K562 (cell line): ENCODE data around the gene VSTM5.

Source experiments
- ARID3A ChIP-seq: IDR thresholded peaks from 2 replicates; pipeline ENCODE4 v1.6.1; 2012; ENCODE audit warnings: low read depth, low read length, improper control_type of control experiment, borderline replicate concordance
- ATF1 ChIP-seq, 2 experiments: fragments of 450-650 bp in 1 of 2; IDR thresholded peaks; 2 replicates each; pipeline ENCODE4 v1.6.1; 2016; ENCODE audit warnings: missing compliant biosample characterization in 1 of 2, missing genetic modification characterization in 1 of 2
- CREM ChIP-seq: IDR thresholded peaks from 2 replicates; pipeline ENCODE4 v1.6.1; 2014; ENCODE audit warnings: antibody characterized with exemption, low read depth
- CTCF ChIP-seq, 3 experiments: IDR thresholded peaks in 2 of 3; conservative IDR thresholded peaks in 1 of 3; 2 replicates each; pipeline ENCODE4 v1.5.1; 2011 to 2012; ENCODE audit warnings: low read length in 3 of 3, mild to moderate bottlenecking in 3 of 3, control low read depth in 2 of 3, improper control_type of control experiment in 1 of 3, inconsistent platforms in 1 of 3, low read depth in 1 of 3, mixed read lengths in 1 of 3, moderate library complexity in 1 of 3; ENCODE audit not compliant: insufficient read depth in 2 of 3
- DPF2 ChIP-seq: fragments of 450-650 bp; IDR thresholded peaks from 2 replicates; pipeline ENCODE4 v1.6.1; 2016
- E4F1 ChIP-seq: fragments of 250-450 bp; sonication (Bioruptor Pico); IDR thresholded peaks from 2 replicates; pipeline ENCODE4 v1.5.0; 2021; ENCODE audit warnings: mild to moderate bottlenecking, borderline replicate concordance
- HDAC2 ChIP-seq: fragments of 450-650 bp; IDR thresholded peaks from 2 replicates; pipeline ENCODE4 v1.6.1; 2016; ENCODE audit warnings: mild to moderate bottlenecking
- SMARCE1 ChIP-seq: fragments of 450-650 bp; IDR thresholded peaks from 2 replicates; pipeline ENCODE4 v1.7.1; 2016; ENCODE audit warnings: mild to moderate bottlenecking
- TF ChIP-seq, protein P1 (sequence below): sonication (generic); formaldehyde crosslinking; IDR thresholded peaks from 2 replicates; pipeline ENCODE4 v1.8.0; 2022; ENCODE audit warnings: mild to moderate bottlenecking, missing genetic modification reagents
- TF ChIP-seq, protein P2 (sequence below): IDR thresholded peaks from 2 replicates; pipeline ENCODE4 v1.6.1; 2016; ENCODE audit warnings: missing genetic modification characterization, missing compliant biosample characterization
- TF ChIP-seq, protein P3 (sequence below): sonication (generic); formaldehyde crosslinking; IDR thresholded peaks from 2 replicates; pipeline ENCODE4 v1.8.0; 2022; ENCODE audit warnings: missing genetic modification reagents, mild to moderate bottlenecking, borderline replicate concordance

- TF ChIP-seq SMARCE1, result no peak
- TF ChIP-seq ARID3A, result no peak
- no peak for TF ChIP-seq CREM
- TF ChIP-seq, protein P1, sequence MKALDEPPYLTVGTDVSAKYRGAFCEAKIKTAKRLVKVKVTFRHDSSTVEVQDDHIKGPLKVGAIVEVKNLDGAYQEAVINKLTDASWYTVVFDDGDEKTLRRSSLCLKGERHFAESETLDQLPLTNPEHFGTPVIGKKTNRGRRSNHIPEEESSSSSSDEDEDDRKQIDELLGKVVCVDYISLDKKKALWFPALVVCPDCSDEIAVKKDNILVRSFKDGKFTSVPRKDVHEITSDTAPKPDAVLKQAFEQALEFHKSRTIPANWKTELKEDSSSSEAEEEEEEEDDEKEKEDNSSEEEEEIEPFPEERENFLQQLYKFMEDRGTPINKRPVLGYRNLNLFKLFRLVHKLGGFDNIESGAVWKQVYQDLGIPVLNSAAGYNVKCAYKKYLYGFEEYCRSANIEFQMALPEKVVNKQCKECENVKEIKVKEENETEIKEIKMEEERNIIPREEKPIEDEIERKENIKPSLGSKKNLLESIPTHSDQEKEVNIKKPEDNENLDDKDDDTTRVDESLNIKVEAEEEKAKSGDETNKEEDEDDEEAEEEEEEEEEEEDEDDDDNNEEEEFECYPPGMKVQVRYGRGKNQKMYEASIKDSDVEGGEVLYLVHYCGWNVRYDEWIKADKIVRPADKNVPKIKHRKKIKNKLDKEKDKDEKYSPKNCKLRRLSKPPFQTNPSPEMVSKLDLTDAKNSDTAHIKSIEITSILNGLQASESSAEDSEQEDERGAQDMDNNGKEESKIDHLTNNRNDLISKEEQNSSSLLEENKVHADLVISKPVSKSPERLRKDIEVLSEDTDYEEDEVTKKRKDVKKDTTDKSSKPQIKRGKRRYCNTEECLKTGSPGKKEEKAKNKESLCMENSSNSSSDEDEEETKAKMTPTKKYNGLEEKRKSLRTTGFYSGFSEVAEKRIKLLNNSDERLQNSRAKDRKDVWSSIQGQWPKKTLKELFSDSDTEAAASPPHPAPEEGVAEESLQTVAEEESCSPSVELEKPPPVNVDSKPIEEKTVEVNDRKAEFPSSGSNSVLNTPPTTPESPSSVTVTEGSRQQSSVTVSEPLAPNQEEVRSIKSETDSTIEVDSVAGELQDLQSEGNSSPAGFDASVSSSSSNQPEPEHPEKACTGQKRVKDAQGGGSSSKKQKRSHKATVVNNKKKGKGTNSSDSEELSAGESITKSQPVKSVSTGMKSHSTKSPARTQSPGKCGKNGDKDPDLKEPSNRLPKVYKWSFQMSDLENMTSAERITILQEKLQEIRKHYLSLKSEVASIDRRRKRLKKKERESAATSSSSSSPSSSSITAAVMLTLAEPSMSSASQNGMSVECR (CRISPR knock-in tag), result no peak
- TF ChIP-seq, protein P2, sequence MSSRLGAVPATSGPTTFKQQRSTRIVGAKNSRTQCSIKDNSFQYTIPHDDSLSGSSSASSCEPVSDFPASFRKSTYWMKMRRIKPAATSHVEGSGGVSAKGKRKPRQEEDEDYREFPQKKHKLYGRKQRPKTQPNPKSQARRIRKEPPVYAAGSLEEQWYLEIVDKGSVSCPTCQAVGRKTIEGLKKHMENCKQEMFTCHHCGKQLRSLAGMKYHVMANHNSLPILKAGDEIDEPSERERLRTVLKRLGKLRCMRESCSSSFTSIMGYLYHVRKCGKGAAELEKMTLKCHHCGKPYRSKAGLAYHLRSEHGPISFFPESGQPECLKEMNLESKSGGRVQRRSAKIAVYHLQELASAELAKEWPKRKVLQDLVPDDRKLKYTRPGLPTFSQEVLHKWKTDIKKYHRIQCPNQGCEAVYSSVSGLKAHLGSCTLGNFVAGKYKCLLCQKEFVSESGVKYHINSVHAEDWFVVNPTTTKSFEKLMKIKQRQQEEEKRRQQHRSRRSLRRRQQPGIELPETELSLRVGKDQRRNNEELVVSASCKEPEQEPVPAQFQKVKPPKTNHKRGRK (tag), result no peak
- TF ChIP-seq CTCF (IDR thresholded peaks at IDR 0.05 in 2 of 3, conservative IDR thresholded peaks at IDR 0.05 in 1 of 3; ENCODE audit: insufficient read depth in 2 of 3, low read depth in 1 of 3, low read length in 3 of 3), result no peak
- TF ChIP-seq HDAC2, result no peak
- TF ChIP-seq, protein P3, sequence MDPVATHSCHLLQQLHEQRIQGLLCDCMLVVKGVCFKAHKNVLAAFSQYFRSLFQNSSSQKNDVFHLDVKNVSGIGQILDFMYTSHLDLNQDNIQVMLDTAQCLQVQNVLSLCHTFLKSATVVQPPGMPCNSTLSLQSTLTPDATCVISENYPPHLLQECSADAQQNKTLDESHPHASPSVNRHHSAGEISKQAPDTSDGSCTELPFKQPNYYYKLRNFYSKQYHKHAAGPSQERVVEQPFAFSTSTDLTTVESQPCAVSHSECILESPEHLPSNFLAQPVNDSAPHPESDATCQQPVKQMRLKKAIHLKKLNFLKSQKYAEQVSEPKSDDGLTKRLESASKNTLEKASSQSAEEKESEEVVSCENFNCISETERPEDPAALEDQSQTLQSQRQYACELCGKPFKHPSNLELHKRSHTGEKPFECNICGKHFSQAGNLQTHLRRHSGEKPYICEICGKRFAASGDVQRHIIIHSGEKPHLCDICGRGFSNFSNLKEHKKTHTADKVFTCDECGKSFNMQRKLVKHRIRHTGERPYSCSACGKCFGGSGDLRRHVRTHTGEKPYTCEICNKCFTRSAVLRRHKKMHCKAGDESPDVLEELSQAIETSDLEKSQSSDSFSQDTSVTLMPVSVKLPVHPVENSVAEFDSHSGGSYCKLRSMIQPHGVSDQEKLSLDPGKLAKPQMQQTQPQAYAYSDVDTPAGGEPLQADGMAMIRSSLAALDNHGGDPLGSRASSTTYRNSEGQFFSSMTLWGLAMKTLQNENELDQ (CRISPR knock-in tag), result no peak
- no peak for TF ChIP-seq E4F1 (CRISPR knock-in tag)
- no peak for TF ChIP-seq ATF1 (CRISPR knock-in tag; IDR thresholded peaks at IDR 0.05)
- TF ChIP-seq ATF1 (tag; IDR thresholded peaks at IDR 0.05), result no peak
- TF ChIP-seq DPF2, result no peak
Measured at GRCh38 chr11:93845181-93846092, 5.0 kb downstream of the VSTM5 start.
